Neural progenitor cell (in vitro differentiated cells): ENCODE results near the gene PRKCB. TPM values are rescaled to one million over a fixed set of nuclear protein-coding genes. Genes with fewer than 3 reads are reported as not detected.

ENCODE experiments used
- DNase-seq: peaks from one replicate; pipeline ENCODE4 v3.0.0-alpha.2; 2016; ENCODE audit warnings: low spot score
- H2AFZ ChIP-seq: fragments of 200-600 bp; sonication (generic); replicated peaks from 2 replicates; pipeline ENCODE4 v1.6.1; 2016; ENCODE audit warnings: antibody characterized with exemption
- H3F3A ChIP-seq: fragments of 200-600 bp; sonication (generic); 2 replicates; pipeline ENCODE4 v1.6.1; 2016; ENCODE audit warnings: antibody characterized with exemption, low read depth
- H3K27ac ChIP-seq: fragments of 200-600 bp; sonication (generic); 2 replicates; pipeline ENCODE4 v1.5.1; 2016; ENCODE audit warnings: mild to moderate bottlenecking
- H3K27me3 ChIP-seq: fragments of 200-600 bp; sonication (generic); 2 replicates; pipeline ENCODE4 v1.6.1; 2016; ENCODE audit warnings: mild to moderate bottlenecking, moderate library complexity
- H3K36me3 ChIP-seq: fragments of 200-600 bp; sonication (generic); 2 replicates; pipeline ENCODE4 v1.5.1; 2016
- H3K4me1 ChIP-seq: fragments of 200-600 bp; sonication (generic); 2 replicates; pipeline ENCODE4 v1.6.1; 2016; ENCODE audit warnings: mixed run types
- H3K4me2 ChIP-seq: fragments of 200-600 bp; sonication (generic); 2 replicates; pipeline ENCODE4 v1.6.1; 2016
- H3K4me3 ChIP-seq: fragments of 200-600 bp; sonication (generic); 2 replicates; pipeline ENCODE4 v1.5.1; 2016
- H3K79me2 ChIP-seq: fragments of 200-600 bp; sonication (generic); 2 replicates; pipeline ENCODE4 v1.6.1; 2016; ENCODE audit warnings: low read depth
- H3K9ac ChIP-seq: fragments of 200-600 bp; sonication (generic); 2 replicates; pipeline ENCODE4 v1.6.1; 2016
- H3K9me3 ChIP-seq: fragments of 200-600 bp; sonication (generic); 2 replicates; pipeline ENCODE4 v1.5.1; 2016; ENCODE audit warnings: low read depth
- H4K20me1 ChIP-seq: fragments of 200-600 bp; sonication (generic); 2 replicates; pipeline ENCODE4 v1.6.1; 2016; ENCODE audit warnings: low read depth
- H3K27ac Mint-ChIP-seq: 3 replicates; pipeline ENCODE4 v1.8.0; 2021; ENCODE audit warnings: mixed read lengths
- H3K27me3 Mint-ChIP-seq: 2 replicates; pipeline ENCODE4 v1.8.0; 2022; ENCODE audit warnings: low read depth, mild to moderate bottlenecking, inconsistent platforms, moderate library complexity, mixed read lengths; ENCODE audit not compliant: insufficient read depth
- H3K36me3 Mint-ChIP-seq: 3 replicates; pipeline ENCODE4 v1.8.0; 2021; ENCODE audit warnings: mixed read lengths
- H3K4me1 Mint-ChIP-seq: 3 replicates; pipeline ENCODE4 v1.8.0; 2021; ENCODE audit warnings: mixed read lengths
- H3K4me3 Mint-ChIP-seq: 3 replicates; pipeline ENCODE4 v1.8.0; 2021; ENCODE audit warnings: mild to moderate bottlenecking, moderate library complexity, mixed read lengths
- H3K9me3 Mint-ChIP-seq: 3 replicates; pipeline ENCODE4 v1.8.0; 2020; ENCODE audit warnings: mixed read lengths
- CTCF ChIP-seq: fragments of 200-600 bp; sonication (generic); IDR thresholded peaks from 2 replicates; pipeline ENCODE4 v1.5.1; 2017; ENCODE audit warnings: antibody characterized with exemption, mild to moderate bottlenecking
- EZH2 ChIP-seq: fragments of 200-600 bp; sonication (generic); IDR thresholded peaks from 2 replicates; pipeline ENCODE4 v1.6.1; 2017; ENCODE audit warnings: antibody characterized with exemption, mild to moderate bottlenecking, moderate library complexity
- EZH2phosphoT487 ChIP-seq: fragments of 200-600 bp; sonication (generic); IDR thresholded peaks from 2 replicates; pipeline ENCODE4 v1.6.1; 2017; ENCODE audit warnings: antibody characterized with exemption
- total RNA-seq: library from RNA; depleted of rRNA; stranded (reverse); fragments of >200 nt; gene quantifications from 2 replicates; pipeline ENCODE4 v1.2.3, GENCODE V29; 2015; ENCODE audit warnings: low replicate concordance

Gene PRKCB
- total RNA-seq, 1 donor from 2014 or later, result 9.5 TPM

GRCh38 chr16:23955088-23955487 is 119.3 kb downstream of the PRKCB start:
- no peaks in the 10 kb centered on the region for H3K36me3 Mint-ChIP-seq
- no peak overlapping the region for H3K4me3 Mint-ChIP-seq
- Histone ChIP-seq H3K4me3 (no peak overlapping the region), H3F3A (peaks cover 9% of the 10 kb centered on the region), H3K4me1 (peaks cover 18% of the 10 kb centered on the region), H3K27me3 (no peaks in the 10 kb centered on the region), H3K27ac (no peak overlapping the region), H4K20me1 (no peaks in the 10 kb centered on the region), H3K4me2 (no peak overlapping the region), H3K9me3 (no peaks in the 10 kb centered on the region), H2AFZ (no peak overlapping the region), H3K9ac (no peak overlapping the region), H3K36me3 (no peaks in the 10 kb centered on the region), H3K79me2 (no peaks in the 10 kb centered on the region)
- peaks cover 29% of the 10 kb centered on the region for H3K4me1 Mint-ChIP-seq
- no peaks in the 10 kb centered on the region for H3K9me3 Mint-ChIP-seq
- DNase-seq, result no peak
- TF ChIP-seq CTCF, result no peak
- no peak for TF ChIP-seq EZH2phosphoT487
- no peak for TF ChIP-seq EZH2
- H3K27ac Mint-ChIP-seq, result no peak overlapping the region
- H3K27me3 Mint-ChIP-seq, result peaks cover 5% of the 10 kb centered on the region

DNA sequence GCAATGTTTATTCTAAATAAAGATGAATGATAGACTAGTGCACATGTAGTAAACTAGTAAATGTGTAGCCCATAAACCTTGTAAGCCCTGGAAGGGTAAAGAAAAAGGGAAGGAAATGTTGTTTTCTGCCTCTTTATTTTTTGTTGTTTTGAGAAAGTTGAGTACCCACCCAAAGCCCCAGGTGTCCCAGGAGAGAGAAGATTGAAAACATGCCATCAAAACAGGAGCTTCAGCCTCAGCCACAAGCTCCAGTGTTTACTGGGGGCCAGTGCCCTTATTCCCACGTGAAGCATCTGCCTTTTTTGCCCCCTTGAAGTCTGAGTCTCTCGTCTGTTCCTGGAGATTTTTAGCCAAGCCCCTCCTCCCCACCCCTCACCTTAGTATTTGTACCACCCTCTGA is 121.5 kb downstream of the PRKCB start:
- DNase-seq, result no peak
- no peak overlapping the region for H3K4me3 Mint-ChIP-seq
- no peaks in the 10 kb centered on the region for H3K36me3 ChIP-seq
- H3K79me2 ChIP-seq, result no peaks in the 10 kb centered on the region
- no peaks in the 10 kb centered on the region for H3K9me3 ChIP-seq
- H3K9ac ChIP-seq, result no peak overlapping the region
- H3K4me3 ChIP-seq, result no peak overlapping the region
- H3K27me3 Mint-ChIP-seq, result no peaks in the 10 kb centered on the region
- H2AFZ ChIP-seq, result no peak overlapping the region
- peaks cover 10% of the 10 kb centered on the region for H3K4me1 ChIP-seq
- H3K27ac ChIP-seq, result no peak overlapping the region
- H3K36me3 Mint-ChIP-seq, result no peaks in the 10 kb centered on the region
- H4K20me1 ChIP-seq, result no peaks in the 10 kb centered on the region
- no peaks in the 10 kb centered on the region for H3K9me3 Mint-ChIP-seq
- no peak overlapping the region for H3K4me2 ChIP-seq
- no peak overlapping the region for H3K27ac Mint-ChIP-seq
- TF ChIP-seq CTCF (no peak), EZH2 (no peak), EZH2phosphoT487 (no peak)
- H3K4me1 Mint-ChIP-seq, result peaks cover 12% of the 10 kb centered on the region
- H3F3A ChIP-seq, result peaks cover 2% of the 10 kb centered on the region
- H3K27me3 ChIP-seq, result no peaks in the 10 kb centered on the region

- Histone ChIP-seq H3K79me2 (no peaks in the 10 kb centered on the region), H3K9ac (no peak overlapping the region), H2AFZ (no peak overlapping the region), H3F3A (no peaks in the 10 kb centered on the region), H3K36me3 (no peaks in the 10 kb centered on the region), H4K20me1 (no peaks in the 10 kb centered on the region), H3K9me3 (no peaks in the 10 kb centered on the region), H3K27ac (no peak overlapping the region), H3K27me3 (no peaks in the 10 kb centered on the region), H3K4me2 (no peak overlapping the region), H3K4me3 (no peak overlapping the region), H3K4me1 (no peaks in the 10 kb centered on the region)
- Mint-ChIP-seq H3K27ac (no peak overlapping the region), H3K4me3 (no peak overlapping the region), H3K36me3 (no peaks in the 10 kb centered on the region), H3K4me1 (no peaks in the 10 kb centered on the region), H3K27me3 (peaks cover 4% of the 10 kb centered on the region), H3K9me3 (no peaks in the 10 kb centered on the region)
- no peak for DNase-seq
- TF ChIP-seq EZH2phosphoT487, result no peak
- no peak for TF ChIP-seq EZH2
- no peak for TF ChIP-seq CTCF
These were observed 123.4 kb downstream of the PRKCB start for GRCh38 chr16:23959072-23959751.
